Mesothelial cell of epicardium (in vitro differentiated cells): Measurements from ENCODE around the gene WDR86. TPM values are rescaled to one million over a fixed set of nuclear protein-coding genes. Genes with fewer than 3 reads are reported as not detected.

ENCODE experiments used
- DNase-seq, 2 experiments: peaks; one replicate each; pipeline ENCODE4 v3.0.0; 2021; ENCODE audit warnings: low spot score in 2 of 2; ENCODE audit not compliant: unreplicated experiment in 2 of 2
- H3K27ac Mint-ChIP-seq: 2 replicates; pipeline ENCODE4 v1.8.0; 2021; ENCODE audit warnings: mixed read lengths
- H3K27me3 Mint-ChIP-seq: 2 replicates; pipeline ENCODE4 v1.8.0; 2021; ENCODE audit warnings: low read depth, mixed read lengths
- H3K36me3 Mint-ChIP-seq: 2 replicates; pipeline ENCODE4 v1.8.0; 2021; ENCODE audit warnings: mixed read lengths
- H3K4me1 Mint-ChIP-seq: 2 replicates; pipeline ENCODE4 v1.8.0; 2021; ENCODE audit warnings: mixed read lengths
- H3K4me3 Mint-ChIP-seq: 2 replicates; pipeline ENCODE4 v1.8.0; 2021; ENCODE audit warnings: mild to moderate bottlenecking, moderate library complexity, mixed read lengths
- H3K9me3 Mint-ChIP-seq: 2 replicates; pipeline ENCODE4 v1.8.0; 2021; ENCODE audit warnings: mixed read lengths
- CTCF ChIP-seq: fragments of 200-600 bp; sonication (generic); IDR thresholded peaks from one replicate; pipeline ENCODE4 v1.5.0; 2021; ENCODE audit warnings: antibody characterized with exemption; ENCODE audit not compliant: unreplicated experiment
- microRNA-seq: library from miRNA; unstranded; fragments of <30 nt; microRNA quantifications from one replicate; pipeline ENCODE4 v1.2.0, GENCODE V29; 2021; ENCODE audit warnings: inconsistent platforms, mixed read lengths
- total RNA-seq: library from RNA; stranded (reverse); gene quantifications from 3 replicates; pipeline ENCODE4 v1.2.1, GENCODE V29; 2021

Gene WDR86
- total RNA-seq, 1 donor from 2014 or later, result 274 TPM

- H3K4me1 Mint-ChIP-seq, result peaks cover 2% of the 10 kb centered on the region
- H3K4me3 Mint-ChIP-seq, result no peak overlapping the region
- H3K9me3 Mint-ChIP-seq, result peaks cover 9% of the 10 kb centered on the region
- no peaks in the 10 kb centered on the region for H3K36me3 Mint-ChIP-seq
- TF ChIP-seq CTCF, result no peak
- no peak overlapping the region for H3K27ac Mint-ChIP-seq
- DNase-seq, result no peak
- peaks cover 3% of the 10 kb centered on the region for H3K27me3 Mint-ChIP-seq
Observed at GRCh38 chr7:151337346-151337745, 72.5 kb downstream of the WDR86 start.

- no peak overlapping the region for H3K27ac Mint-ChIP-seq
- no peak for TF ChIP-seq CTCF
- H3K9me3 Mint-ChIP-seq, result peaks cover 9% of the 10 kb centered on the region
- H3K4me3 Mint-ChIP-seq, result no peak overlapping the region
- no peaks in the 10 kb centered on the region for H3K36me3 Mint-ChIP-seq
- DNase-seq, result no peak
- no peaks in the 10 kb centered on the region for H3K4me1 Mint-ChIP-seq
- H3K27me3 Mint-ChIP-seq, result peaks cover 3% of the 10 kb centered on the region
Observed at GRCh38 chr7:151336027-151336708, 73.7 kb downstream of the WDR86 start.

GRCh38 chr7:151334628-151335027 is 75.2 kb downstream of the WDR86 start:
- no peak overlapping the region for H3K27ac Mint-ChIP-seq
- H3K4me1 Mint-ChIP-seq, result peaks cover 4% of the 10 kb centered on the region
- peaks cover 3% of the 10 kb centered on the region for H3K27me3 Mint-ChIP-seq
- H3K4me3 Mint-ChIP-seq, result no peak overlapping the region
- H3K36me3 Mint-ChIP-seq, result no peaks in the 10 kb centered on the region
- DNase-seq, result no peak
- H3K9me3 Mint-ChIP-seq, result peaks cover 8% of the 10 kb centered on the region
- no peak for TF ChIP-seq CTCF

Small RNA genes lying within 50 kb of the gene (microRNA-seq; reads per million reads assigned to microRNA genes)
- 1.5 reads per million for gene MIR3907

Other genes with a start within 250 kb of the WDR86 start
- 0.20 TPM in 1 of 3 replicates, not detected in the others for gene GBX1, start 242.3 kb downstream of the WDR86 start, total RNA-seq
- not detected in 3 replicates for gene ASB10, start 222.8 kb downstream of the WDR86 start, total RNA-seq
- not detected in 3 replicates for gene H2BK1, start 199.6 kb downstream of the WDR86 start, total RNA-seq
- 44.9 to 46.2 TPM (median 45.6 TPM) in 3 replicates for gene ABCF2, start 182.8 kb downstream of the WDR86 start, total RNA-seq
- 55.1 to 56.5 TPM (median 56.2 TPM) in 3 replicates for gene CHPF2, start 177.6 kb downstream of the WDR86 start, total RNA-seq
- 114 to 119 TPM (median 116 TPM) in 3 replicates for gene SMARCD3, start 161.3 kb downstream of the WDR86 start, total RNA-seq
- gene NUB1, start 68.2 kb downstream of the WDR86 start, total RNA-seq, result 47.7 to 52.4 TPM (median 52.3 TPM) in 3 replicates
- gene CRYGN, start 30.1 kb upstream of the WDR86 start, total RNA-seq, result 9.4 to 12.2 TPM (median 10.5 TPM) in 3 replicates
- 88.5 to 90.3 TPM (median 89.4 TPM) in 3 replicates for gene RHEB, start 109.9 kb upstream of the WDR86 start, total RNA-seq